GM23338 (cell line): ENCODE data around the gene SPON2. TPM values are rescaled to one million over a fixed set of nuclear protein-coding genes. Genes with fewer than 3 reads are reported as not detected.

Experiments
- ATAC-seq: fragments of 200-7000 bp; cut with Tn5 transposase; 3 replicates; pipeline ENCODE4 v1.9.1; 2020
- DNase-seq: peaks from one replicate; pipeline ENCODE4 v3.0.0-alpha.2; 2015; ENCODE audit warnings: low spot score
- H2AFZ ChIP-seq: fragments of 200-600 bp; sonication (generic); 2 replicates; pipeline ENCODE4 v1.8.0; 2016; ENCODE audit warnings: antibody characterized with exemption, mild to moderate bottlenecking, moderate library complexity
- H3F3A ChIP-seq: fragments of 200-600 bp; sonication (generic); replicated peaks from 2 replicates; pipeline ENCODE4 v1.8.0; 2017; ENCODE audit warnings: antibody characterized with exemption, mixed run types, low read depth
- H3K27ac ChIP-seq: fragments of 200-600 bp; sonication (generic); 2 replicates; pipeline ENCODE4 v1.6.1; 2016; ENCODE audit warnings: low read depth
- H3K27me3 ChIP-seq: fragments of 200-600 bp; sonication (generic); 2 replicates; pipeline ENCODE4 v1.8.0; 2016; ENCODE audit warnings: mild to moderate bottlenecking, mixed run types, moderate library complexity; ENCODE audit not compliant: insufficient read depth
- H3K36me3 ChIP-seq: fragments of 200-600 bp; sonication (generic); 2 replicates; pipeline ENCODE4 v1.8.0; 2016; ENCODE audit warnings: mild to moderate bottlenecking; ENCODE audit not compliant: insufficient read depth
- H3K4me1 ChIP-seq: fragments of 200-600 bp; sonication (generic); 2 replicates; pipeline ENCODE4 v1.8.0; 2016; ENCODE audit warnings: mild to moderate bottlenecking, moderate library complexity; ENCODE audit not compliant: insufficient read depth
- H3K4me2 ChIP-seq: fragments of 200-600 bp; sonication (generic); 2 replicates; pipeline ENCODE4 v1.7.1; 2017; ENCODE audit warnings: mixed run types
- H3K4me3 ChIP-seq: fragments of 200-600 bp; sonication (generic); 2 replicates; pipeline ENCODE4 v1.6.1; 2016; ENCODE audit warnings: mixed run types
- H3K79me2 ChIP-seq: fragments of 200-600 bp; sonication (generic); replicated peaks from 2 replicates; pipeline ENCODE4 v1.8.0; 2017; ENCODE audit warnings: mild to moderate bottlenecking; ENCODE audit not compliant: insufficient read depth
- H3K9me2 ChIP-seq: fragments of 200-600 bp; sonication (generic); 2 replicates; pipeline ENCODE4 v1.8.0; 2017; ENCODE audit not compliant: insufficient read depth
- H4K20me1 ChIP-seq: fragments of 200-600 bp; sonication (generic); replicated peaks from 2 replicates; pipeline ENCODE4 v1.8.0; 2017; ENCODE audit warnings: mild to moderate bottlenecking; ENCODE audit not compliant: insufficient read depth
- H3K27ac Mint-ChIP-seq: 2 replicates; pipeline ENCODE4 v1.8.0; 2020; ENCODE audit warnings: inconsistent platforms, mild to moderate bottlenecking, moderate library complexity, mixed read lengths
- H3K27me3 Mint-ChIP-seq: 3 replicates; pipeline ENCODE4 v1.8.0; 2022; ENCODE audit warnings: low read depth, mild to moderate bottlenecking, moderate library complexity, mixed read lengths, inconsistent platforms; ENCODE audit not compliant: insufficient read depth, poor library complexity
- H3K36me3 Mint-ChIP-seq: 3 replicates; pipeline ENCODE4 v1.8.0; 2021; ENCODE audit warnings: low read depth, mild to moderate bottlenecking, inconsistent platforms, moderate library complexity, mixed read lengths
- H3K4me1 Mint-ChIP-seq: 3 replicates; pipeline ENCODE4 v1.8.0; 2020; ENCODE audit warnings: mild to moderate bottlenecking, inconsistent platforms, mixed read lengths
- H3K4me3 Mint-ChIP-seq: 3 replicates; pipeline ENCODE4 v1.8.0; 2021; ENCODE audit warnings: moderate library complexity, mild to moderate bottlenecking, inconsistent platforms, mixed read lengths
- H3K9me3 Mint-ChIP-seq: 3 replicates; pipeline ENCODE4 v1.8.0; 2020; ENCODE audit warnings: moderate library complexity, mild to moderate bottlenecking, inconsistent platforms, mixed read lengths
- EZH2phosphoT487 ChIP-seq: fragments of 200-600 bp; sonication (generic); IDR thresholded peaks from one replicate; pipeline ENCODE4 v1.8.1; 2018; ENCODE audit warnings: antibody characterized with exemption; ENCODE audit not compliant: unreplicated experiment
- NANOG ChIP-seq: IDR thresholded peaks from 2 replicates; pipeline ENCODE4 v1.6.1; 2016; ENCODE audit warnings: antibody characterized with exemption, borderline replicate concordance
- POLR2AphosphoS5 ChIP-seq: IDR thresholded peaks from 2 replicates; pipeline ENCODE4 v1.6.1; 2016; ENCODE audit warnings: antibody characterized with exemption, low read depth
- STAT1 ChIP-seq: IDR thresholded peaks from one replicate; pipeline ENCODE4 v1.6.1; 2016; ENCODE audit warnings: antibody characterized with exemption; ENCODE audit not compliant: unreplicated experiment
- ZNF331 ChIP-seq: fragments of 250-450 bp; sonication (Bioruptor Pico); IDR thresholded peaks from 2 replicates; pipeline ENCODE4 v1.5.0; 2020; ENCODE audit warnings: low read depth, mild to moderate bottlenecking, moderate library complexity
- ZNF462 ChIP-seq: fragments of 250-450 bp; sonication (Bioruptor Pico); IDR thresholded peaks from 2 replicates; pipeline ENCODE4 v1.5.0; 2020; ENCODE audit warnings: mild to moderate bottlenecking, moderate library complexity
- polyA plus RNA-seq: library from polyadenylated mRNA; unstranded; fragments of >200 nt; fragmentation: Nextera tagmentation; extraction: Ambion mirVana; gene quantifications from 2 replicates; pipeline ENCODE4 v1.2.1, GENCODE V29; 2016
- total RNA-seq: library from RNA; depleted of rRNA; stranded (reverse); fragments of >200 nt; shearing (Covaris generic); gene quantifications from 2 replicates; pipeline ENCODE4 v1.2.3, GENCODE V29; 2014
- TF ChIP-seq, protein P1 (sequence below): IDR thresholded peaks from one replicate; pipeline ENCODE4 v1.6.1; 2018; ENCODE audit warnings: antibody characterized with exemption; ENCODE audit not compliant: unreplicated experiment

The SPON2 gene
- total and polyA plus RNA-seq, 2 experiments from 2014 or later, result 2.1 to 2.4 TPM

GRCh38 chr4:1208970-1209704, 36.8 kb upstream of the SPON2 start:
- Mint-ChIP-seq H3K4me1 (no peaks in the 10 kb centered on the region; the same call in 2 of the 3 replicates), H3K9me3 (no peaks in the 10 kb centered on the region), H3K27me3 (peaks cover 6% of the 10 kb centered on the region), H3K27ac (no peak overlapping the region), H3K36me3 (peaks cover 7% of the 10 kb centered on the region), H3K4me3 (no peak overlapping the region)
- H3K9me2 ChIP-seq, result no peaks in the 10 kb centered on the region
- H3F3A ChIP-seq, result no peaks in the 10 kb centered on the region
- no peak overlapping the region for H3K27ac ChIP-seq
- H3K4me2 ChIP-seq, result no peak overlapping the region
- no peaks in the 10 kb centered on the region for H3K36me3 ChIP-seq
- no peak overlapping the region for H3K4me3 ChIP-seq
- TF ChIP-seq, protein P1, sequence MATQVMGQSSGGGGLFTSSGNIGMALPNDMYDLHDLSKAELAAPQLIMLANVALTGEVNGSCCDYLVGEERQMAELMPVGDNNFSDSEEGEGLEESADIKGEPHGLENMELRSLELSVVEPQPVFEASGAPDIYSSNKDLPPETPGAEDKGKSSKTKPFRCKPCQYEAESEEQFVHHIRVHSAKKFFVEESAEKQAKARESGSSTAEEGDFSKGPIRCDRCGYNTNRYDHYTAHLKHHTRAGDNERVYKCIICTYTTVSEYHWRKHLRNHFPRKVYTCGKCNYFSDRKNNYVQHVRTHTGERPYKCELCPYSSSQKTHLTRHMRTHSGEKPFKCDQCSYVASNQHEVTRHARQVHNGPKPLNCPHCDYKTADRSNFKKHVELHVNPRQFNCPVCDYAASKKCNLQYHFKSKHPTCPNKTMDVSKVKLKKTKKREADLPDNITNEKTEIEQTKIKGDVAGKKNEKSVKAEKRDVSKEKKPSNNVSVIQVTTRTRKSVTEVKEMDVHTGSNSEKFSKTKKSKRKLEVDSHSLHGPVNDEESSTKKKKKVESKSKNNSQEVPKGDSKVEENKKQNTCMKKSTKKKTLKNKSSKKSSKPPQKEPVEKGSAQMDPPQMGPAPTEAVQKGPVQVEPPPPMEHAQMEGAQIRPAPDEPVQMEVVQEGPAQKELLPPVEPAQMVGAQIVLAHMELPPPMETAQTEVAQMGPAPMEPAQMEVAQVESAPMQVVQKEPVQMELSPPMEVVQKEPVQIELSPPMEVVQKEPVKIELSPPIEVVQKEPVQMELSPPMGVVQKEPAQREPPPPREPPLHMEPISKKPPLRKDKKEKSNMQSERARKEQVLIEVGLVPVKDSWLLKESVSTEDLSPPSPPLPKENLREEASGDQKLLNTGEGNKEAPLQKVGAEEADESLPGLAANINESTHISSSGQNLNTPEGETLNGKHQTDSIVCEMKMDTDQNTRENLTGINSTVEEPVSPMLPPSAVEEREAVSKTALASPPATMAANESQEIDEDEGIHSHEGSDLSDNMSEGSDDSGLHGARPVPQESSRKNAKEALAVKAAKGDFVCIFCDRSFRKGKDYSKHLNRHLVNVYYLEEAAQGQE, result no peak
- TF ChIP-seq EZH2phosphoT487 (no peak), STAT1 (no peak), ZNF462 (no peak), NANOG (no peak), ZNF331 (CRISPR knock-in tag) (no peak), POLR2AphosphoS5 (no peak)
- DNase-seq (peak; percentile 1), ATAC-seq (no peak)
- H3K4me1 ChIP-seq, result no peaks in the 10 kb centered on the region
- no peak overlapping the region for H2AFZ ChIP-seq
- H3K79me2 ChIP-seq, result no peaks in the 10 kb centered on the region
- H3K27me3 ChIP-seq, result no peaks in the 10 kb centered on the region
- H4K20me1 ChIP-seq, result 0 out of 2 replicates have a peak, but pooled peaks cover 5% of the 10 kb centered on the region
